Endothelial cell (in vitro differentiated cells): Measurements from ENCODE around the gene TMEM125. TPM values are rescaled to one million over a fixed set of nuclear protein-coding genes. Genes with fewer than 3 reads are reported as not detected.

Experiments
- DNase-seq: peaks from one replicate; pipeline ENCODE4 v3.0.0; 2021; ENCODE audit warnings: low spot score
- H3K27ac Mint-ChIP-seq: one replicate; pipeline ENCODE4 v1.8.0; 2021; ENCODE audit warnings: mixed read lengths, inconsistent platforms; ENCODE audit not compliant: unreplicated experiment
- H3K27me3 Mint-ChIP-seq: one replicate; pipeline ENCODE4 v1.8.0; 2021; ENCODE audit warnings: mild to moderate bottlenecking, moderate library complexity, mixed read lengths, inconsistent platforms; ENCODE audit not compliant: unreplicated experiment
- H3K36me3 Mint-ChIP-seq: one replicate; pipeline ENCODE4 v1.8.0; 2021; ENCODE audit warnings: mild to moderate bottlenecking, low read depth, mixed read lengths, inconsistent platforms; ENCODE audit not compliant: unreplicated experiment
- H3K4me1 Mint-ChIP-seq: one replicate; pipeline ENCODE4 v1.8.0; 2021; ENCODE audit warnings: mild to moderate bottlenecking, mixed read lengths, inconsistent platforms; ENCODE audit not compliant: unreplicated experiment
- H3K4me3 Mint-ChIP-seq: one replicate; pipeline ENCODE4 v1.8.0; 2021; ENCODE audit warnings: mild to moderate bottlenecking, mixed read lengths, inconsistent platforms; ENCODE audit not compliant: unreplicated experiment
- H3K9me3 Mint-ChIP-seq: one replicate; pipeline ENCODE4 v1.8.0; 2021; ENCODE audit warnings: mixed read lengths, inconsistent platforms; ENCODE audit not compliant: unreplicated experiment
- total RNA-seq: library from RNA; stranded (reverse); fragmentation: NEBNext Ultra II Directional; extraction: Animal tissue kit (Norgen Biotek cat#: 25700); gene quantifications from one replicate; pipeline ENCODE4 v1.2.1, GENCODE V29; 2021; ENCODE audit not compliant: unreplicated experiment
- TF ChIP-seq, protein P1 (sequence below): fragments of 200-600 bp; sonication (generic); IDR thresholded peaks from one replicate; pipeline ENCODE4 v1.5.0; 2021; ENCODE audit warnings: antibody characterized with exemption; ENCODE audit not compliant: unreplicated experiment

TMEM125 gene
- total RNA-seq, 1 donor from 2014 or later, result 2.7 TPM

DNA sequence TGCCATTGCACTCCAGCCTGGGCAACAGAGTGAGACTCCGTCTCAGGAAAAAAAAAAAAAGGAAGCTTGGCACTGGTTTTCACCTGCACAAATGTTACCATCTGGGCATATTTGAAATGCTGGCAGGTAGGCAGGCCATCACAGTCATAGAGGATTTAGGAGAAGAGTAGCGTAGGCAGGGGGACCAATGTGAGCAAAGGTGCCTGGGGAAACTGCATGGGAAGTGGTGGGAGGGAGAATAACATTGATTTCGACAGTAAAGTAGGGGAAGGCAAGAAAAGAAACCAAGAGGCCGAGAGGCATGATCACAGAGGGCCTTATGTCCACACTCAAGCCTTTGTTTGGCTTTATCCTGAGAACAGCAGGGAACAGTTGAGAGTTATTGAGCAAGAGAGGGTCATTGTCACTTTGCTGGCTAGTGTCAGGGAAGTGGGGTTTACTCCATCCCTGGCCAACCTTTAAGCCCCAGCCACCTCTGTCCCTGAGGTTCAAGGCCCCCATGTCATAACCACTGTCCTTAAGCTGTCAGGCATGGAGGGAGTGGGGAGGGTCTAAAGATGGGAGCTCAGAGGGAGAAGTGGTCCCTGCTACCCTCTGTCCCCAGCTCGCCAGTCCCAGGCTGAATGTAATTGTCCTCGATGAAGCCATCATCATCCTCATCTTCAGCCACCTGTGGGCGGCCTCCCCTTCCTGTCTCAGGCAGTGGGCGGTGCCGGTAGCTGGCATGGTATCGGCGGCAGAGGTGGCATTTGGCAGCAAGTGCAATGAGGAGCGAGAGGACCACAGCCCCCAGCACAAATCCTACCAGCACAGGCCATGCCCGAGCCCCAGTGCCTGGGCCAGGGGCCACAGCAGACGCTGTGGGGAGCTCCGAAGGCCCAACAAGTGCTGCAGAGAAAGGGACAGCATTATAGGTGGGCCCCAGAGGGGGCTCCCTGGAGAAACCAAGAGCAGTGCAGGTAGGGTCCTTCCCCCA, 12.7 kb downstream of the TMEM125 start:
- H3K36me3 Mint-ChIP-seq, result no peaks in the 10 kb centered on the region
- DNase-seq, result no peak
- no peaks in the 10 kb centered on the region for H3K9me3 Mint-ChIP-seq
- peaks cover 8% of the 10 kb centered on the region for H3K27me3 Mint-ChIP-seq
- no peak overlapping the region for H3K27ac Mint-ChIP-seq
- TF ChIP-seq, protein P1, sequence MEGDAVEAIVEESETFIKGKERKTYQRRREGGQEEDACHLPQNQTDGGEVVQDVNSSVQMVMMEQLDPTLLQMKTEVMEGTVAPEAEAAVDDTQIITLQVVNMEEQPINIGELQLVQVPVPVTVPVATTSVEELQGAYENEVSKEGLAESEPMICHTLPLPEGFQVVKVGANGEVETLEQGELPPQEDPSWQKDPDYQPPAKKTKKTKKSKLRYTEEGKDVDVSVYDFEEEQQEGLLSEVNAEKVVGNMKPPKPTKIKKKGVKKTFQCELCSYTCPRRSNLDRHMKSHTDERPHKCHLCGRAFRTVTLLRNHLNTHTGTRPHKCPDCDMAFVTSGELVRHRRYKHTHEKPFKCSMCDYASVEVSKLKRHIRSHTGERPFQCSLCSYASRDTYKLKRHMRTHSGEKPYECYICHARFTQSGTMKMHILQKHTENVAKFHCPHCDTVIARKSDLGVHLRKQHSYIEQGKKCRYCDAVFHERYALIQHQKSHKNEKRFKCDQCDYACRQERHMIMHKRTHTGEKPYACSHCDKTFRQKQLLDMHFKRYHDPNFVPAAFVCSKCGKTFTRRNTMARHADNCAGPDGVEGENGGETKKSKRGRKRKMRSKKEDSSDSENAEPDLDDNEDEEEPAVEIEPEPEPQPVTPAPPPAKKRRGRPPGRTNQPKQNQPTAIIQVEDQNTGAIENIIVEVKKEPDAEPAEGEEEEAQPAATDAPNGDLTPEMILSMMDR, result no peak
- no peak overlapping the region for H3K4me3 Mint-ChIP-seq
- H3K4me1 Mint-ChIP-seq, result peaks cover 12% of the 10 kb centered on the region

DNA sequence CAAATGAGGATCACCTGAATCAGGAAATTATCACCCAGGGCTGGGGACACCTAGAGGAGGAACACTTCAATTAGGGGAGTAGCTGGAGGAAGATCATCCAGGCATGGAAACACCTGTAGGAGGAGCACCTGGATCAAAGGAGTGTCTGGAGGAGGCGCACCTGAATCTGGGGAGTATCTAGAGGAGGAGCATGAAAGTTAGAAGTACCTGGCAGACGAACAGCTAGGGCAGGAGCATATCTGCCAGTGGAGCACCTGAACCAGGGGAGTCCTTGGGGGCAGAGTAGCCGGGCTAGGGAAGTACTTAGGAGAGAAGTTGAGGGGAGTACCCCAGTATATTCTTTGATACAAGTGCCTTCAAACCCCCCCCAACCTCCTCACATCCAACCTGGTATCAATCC, 14.3 kb downstream of the TMEM125 start:
- no peak overlapping the region for H3K27ac Mint-ChIP-seq

DNA sequence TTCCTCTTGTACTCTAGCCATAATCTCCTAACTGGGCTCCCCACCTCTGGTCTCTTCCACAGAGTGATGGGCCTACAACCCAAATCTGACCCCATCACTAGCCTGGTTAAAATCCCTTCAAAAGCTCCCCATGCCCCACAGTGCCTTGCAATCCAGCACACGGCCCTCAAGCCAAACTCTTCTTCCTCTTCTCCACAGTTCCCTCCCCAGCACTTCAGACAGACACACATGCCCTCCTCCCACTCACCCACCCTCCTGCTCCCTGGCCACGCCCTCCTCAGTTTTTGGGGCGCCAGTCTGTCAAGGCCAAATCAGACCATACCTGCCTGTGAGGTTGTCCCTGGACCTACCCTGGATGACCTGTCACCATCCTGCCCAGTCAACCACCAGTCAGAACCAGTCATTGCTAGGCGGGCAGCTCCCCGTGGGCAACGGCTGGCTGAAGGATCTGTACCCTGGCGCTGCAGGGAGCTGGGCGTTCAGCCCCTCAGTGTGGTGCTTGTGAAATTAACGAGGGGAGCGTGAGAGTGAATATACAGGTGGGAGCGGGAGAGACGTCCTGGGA, 14.8 kb downstream of the TMEM125 start:
- Mint-ChIP-seq H3K27me3 (peaks cover 10% of the 10 kb centered on the region), H3K4me3 (no peak overlapping the region), H3K27ac (no peak overlapping the region), H3K4me1 (peaks cover 12% of the 10 kb centered on the region), H3K9me3 (no peaks in the 10 kb centered on the region), H3K36me3 (no peaks in the 10 kb centered on the region)
- TF ChIP-seq, protein P1, result no peak
- DNase-seq, result no peak

More for the DNA sequence above, 14.3 kb downstream of the TMEM125 start:
- no peak for DNase-seq
- Mint-ChIP-seq H3K4me3 (no peak overlapping the region), H3K4me1 (peaks cover 12% of the 10 kb centered on the region), H3K9me3 (no peaks in the 10 kb centered on the region), H3K36me3 (no peaks in the 10 kb centered on the region), H3K27me3 (peaks cover 10% of the 10 kb centered on the region)
- TF ChIP-seq, protein P1, result no peak

DNA sequence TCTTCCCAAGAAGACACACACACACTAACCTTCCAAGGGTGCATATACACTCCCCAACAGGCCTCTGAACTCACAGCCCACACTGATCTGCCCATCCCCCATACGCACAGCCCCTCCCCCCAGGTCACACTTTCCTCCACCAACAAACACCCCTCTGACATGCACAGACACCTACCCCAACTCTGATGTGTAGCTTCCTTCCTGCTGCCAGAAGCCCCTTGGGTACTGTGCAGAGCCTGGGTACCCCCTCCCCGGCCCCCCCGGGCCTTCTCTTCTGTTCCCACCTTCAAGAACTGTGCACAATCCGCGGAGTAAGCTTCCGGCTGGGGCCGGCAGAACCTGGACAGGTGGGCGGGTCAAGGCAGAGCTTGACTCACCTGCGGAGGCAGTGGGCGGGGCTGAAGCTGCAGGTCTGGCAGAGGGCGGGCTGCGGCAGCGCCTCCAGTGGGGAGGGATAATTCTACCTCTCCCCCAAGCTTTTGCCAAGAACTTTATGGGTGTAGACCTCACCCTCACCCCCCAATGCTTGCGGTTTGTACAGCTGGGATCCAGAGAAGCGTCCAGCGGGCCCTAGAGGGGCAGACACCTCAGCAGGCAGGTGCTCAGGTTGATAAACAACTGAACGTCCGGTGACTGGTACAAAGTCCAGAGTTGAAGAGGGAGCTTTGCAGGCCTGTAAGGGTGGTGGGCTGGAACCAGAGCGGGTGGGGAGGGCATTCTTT, 15.6 kb downstream of the TMEM125 start, which contains the start of gene C1orf210:
Gene C1orf210, minus strand, starts transcription at position 313 of the 722 bp plus-strand sequence. CDS start 2,311 bp downstream, outside the sequence.
- no peak for DNase-seq
- Mint-ChIP-seq H3K36me3 (no peaks in the 10 kb centered on the region), H3K27ac (no peak within 1 kb of the TSS), H3K4me1 (peaks cover 11% of the 10 kb centered on the region), H3K27me3 (peaks cover 8% of the 10 kb centered on the region), H3K9me3 (no peaks in the 10 kb centered on the region), H3K4me3 (no peak within 1 kb of the TSS)
- TF ChIP-seq, protein P1, result no peak
